NCI-H187 (cell line): ENCODE measurements around the gene ALG14.

ENCODE experiments used
- DNase-seq, 2 experiments: peaks; one replicate each; lab custom pipeline; 2025; lab: John Stamatoyannopoulos, UW

The ALG14 gene

DNA sequence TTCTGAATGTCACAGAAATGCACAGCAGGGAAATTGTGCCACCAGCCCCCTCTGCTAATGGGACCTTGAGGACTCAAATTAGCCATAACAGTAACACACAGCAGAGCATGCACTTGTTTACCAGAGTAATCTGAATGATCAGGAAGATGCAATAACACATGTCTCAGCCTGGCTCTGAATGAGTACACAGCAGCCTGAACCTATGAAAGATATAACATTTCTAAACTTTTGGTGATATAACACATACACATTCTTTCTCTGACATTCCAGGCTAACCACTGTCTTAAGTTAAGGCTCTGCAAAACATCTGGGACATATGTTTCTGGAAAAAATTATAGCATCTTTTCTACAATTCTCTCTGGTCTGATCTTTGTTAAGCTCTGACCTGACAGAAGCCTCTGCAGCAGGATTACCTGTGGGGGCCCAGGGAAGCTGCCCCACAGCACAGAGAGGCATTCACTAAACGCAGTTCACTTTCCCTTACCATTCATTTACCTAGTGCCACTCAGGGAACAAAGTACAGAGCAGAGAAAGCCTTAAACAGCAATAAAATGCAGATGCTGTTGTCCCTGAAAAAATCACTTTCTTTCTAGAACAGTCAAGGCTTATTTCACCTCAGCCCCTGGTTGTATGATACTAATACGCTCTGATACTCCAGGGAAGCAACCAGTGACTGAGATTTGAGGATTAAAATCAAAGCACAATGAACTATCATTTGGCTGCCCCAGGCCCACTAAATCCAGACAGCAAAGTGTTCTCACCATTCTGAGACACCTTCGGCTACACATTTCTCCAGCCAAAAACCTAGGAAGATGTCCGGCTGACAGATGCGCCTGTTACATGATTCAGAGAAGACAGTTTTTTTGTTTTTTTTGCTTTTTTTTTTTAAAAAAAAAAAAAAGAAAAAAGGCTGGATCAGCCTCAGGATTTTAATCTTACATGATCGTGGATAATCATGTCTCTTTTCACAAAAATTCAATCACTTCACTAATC, 91.9 kb downstream of the ALG14 start:
- DNase-seq, result no peak

DNA sequence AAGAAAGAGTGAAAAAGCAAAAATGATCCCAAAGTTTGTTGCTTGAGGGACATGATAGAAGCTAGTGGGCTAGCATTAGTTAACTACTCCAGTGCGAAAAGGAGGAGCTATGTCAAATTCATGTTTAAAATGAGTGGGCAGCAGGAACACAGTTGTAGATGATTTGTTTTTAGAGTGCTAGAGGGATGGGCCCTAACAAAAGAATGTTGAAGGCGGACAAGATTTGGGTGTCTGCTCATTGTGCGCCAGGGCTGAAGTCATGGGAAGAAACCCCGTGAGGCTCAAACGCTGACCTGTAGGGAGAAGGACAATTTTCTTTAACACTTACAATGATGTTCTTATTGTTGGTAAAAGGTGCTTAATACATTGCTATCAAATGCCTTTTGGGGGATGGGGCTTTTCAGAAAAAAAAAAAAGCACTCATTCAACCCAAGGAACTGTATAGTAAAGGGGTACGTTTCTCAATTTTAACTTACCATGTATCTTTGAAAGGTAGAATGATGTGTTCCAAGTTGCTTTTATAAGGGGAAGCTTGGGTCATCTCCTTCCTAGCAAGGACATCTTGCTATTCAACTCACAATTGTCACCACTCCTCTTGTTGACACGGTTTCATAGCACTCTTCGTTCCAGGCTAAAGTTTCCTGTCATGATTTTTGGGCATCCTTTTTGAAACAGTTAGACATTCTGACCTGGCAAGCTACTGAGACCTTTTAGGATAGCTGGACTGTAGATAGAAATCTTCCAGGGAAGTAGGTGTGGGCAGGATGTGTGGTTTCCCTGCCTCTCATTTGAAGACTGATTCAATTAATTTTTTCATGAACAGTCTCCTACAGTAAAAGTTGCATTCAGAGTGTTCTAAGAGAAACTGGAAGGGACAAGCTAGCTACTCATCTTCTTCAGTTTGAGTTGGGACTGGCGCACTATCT, 92.8 kb downstream of the ALG14 start:
- no peak for DNase-seq

DNA sequence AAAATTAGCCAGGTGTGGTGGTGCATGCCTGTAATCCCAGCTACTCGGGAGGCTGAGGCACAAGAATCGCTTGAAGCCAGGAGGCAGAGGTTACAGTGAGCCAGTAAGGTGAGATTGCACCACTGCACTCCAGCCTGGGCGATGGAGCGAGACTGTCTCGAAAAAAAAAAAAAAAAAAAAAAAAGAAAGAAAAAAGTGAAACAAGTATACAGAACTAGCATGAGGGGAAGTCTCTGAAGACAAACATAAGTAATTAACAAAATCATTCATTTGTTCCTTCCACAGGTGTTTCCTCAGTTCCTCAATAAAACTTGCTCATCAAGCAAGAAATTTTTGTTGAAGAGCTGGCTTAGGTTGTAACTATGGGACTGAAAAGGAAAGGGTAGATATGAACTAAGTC, 93.6 kb downstream of the ALG14 start:
- no peak for DNase-seq

DNA sequence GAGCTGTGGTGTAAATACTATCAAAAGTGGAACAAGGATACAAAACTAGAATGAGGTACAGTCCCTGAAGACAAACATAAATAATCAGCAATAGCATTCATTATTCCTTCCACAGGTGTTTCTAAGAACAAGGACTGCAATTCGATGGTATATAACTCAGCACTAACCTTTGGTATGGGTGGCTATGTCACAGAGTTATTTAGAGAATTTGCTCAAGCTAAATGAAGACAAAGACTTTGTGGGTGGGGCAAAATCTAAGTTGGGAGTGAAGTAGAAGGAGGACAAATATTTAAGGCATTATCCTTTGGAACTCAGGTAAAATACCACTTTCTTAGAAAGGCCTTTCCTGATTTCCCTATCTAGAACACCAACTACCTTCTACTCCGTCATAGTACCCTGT, 94.3 kb downstream of the ALG14 start:
- DNase-seq, result no peak

DNA sequence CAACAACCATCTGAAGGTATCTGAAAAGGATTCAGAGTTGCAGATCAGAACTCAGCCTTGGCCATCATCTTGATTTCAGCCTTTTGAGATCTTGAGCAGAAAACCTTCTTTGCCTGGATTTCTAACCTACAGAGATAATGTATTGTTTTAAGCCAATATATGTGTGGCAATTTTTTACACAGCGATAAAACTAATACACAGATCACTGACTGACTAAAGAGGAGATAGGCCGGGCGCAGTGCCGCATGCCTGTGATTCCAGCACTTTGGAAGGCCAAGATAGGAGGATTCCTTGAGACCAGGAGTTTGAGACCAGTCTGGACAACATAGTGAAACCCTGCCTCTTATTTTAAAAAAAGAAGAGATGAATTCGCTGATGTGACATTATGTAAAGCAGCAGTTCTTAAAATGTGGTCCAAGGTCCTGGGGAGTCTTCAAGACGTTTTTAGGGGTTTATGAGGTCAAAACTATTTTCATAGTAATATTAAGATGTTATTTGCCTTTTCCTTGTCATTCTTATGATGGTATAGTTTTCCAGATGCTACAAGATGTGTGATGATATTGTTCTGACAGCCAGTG, 95.7 kb downstream of the ALG14 start:
- DNase-seq, result no peak

DNA sequence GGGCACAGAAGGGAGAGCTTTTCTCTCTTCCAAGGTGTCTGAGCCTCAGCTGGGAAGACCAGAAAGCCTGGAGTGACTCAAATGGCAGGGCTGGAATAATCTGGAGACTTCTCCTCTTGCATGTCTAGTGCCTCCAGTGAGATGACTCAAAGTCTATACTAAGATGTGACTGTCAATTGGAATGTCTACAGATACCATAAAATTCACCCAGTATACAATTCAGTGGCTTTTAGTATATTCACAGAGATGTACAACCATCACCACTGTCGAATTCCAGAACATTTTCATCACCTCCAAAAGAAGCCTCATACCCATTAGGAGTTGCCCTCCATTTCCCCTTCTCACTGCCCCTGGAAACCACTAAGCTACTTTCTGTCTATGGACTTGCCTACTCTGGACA, 97.9 kb downstream of the ALG14 start:
- no peak for DNase-seq

DNA sequence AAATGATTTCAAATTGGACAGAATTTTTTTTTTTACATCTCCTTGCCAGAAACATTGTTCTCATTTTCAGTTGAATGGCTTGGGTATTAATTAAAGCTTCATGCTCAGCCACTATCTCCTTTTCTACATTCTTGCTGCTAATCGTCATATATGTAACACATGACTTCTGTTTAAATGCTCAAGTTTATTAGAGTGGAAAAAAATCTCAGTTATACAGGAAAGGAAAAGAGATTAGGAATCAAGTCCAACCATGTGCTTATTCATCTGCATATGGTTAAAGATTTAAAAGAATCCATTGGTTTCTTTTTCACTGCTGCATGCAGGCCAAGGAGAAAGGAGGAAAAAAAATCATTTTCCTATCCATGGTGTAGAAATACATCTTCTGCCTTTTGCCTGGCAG, 98.5 kb downstream of the ALG14 start:
- DNase-seq, result no peak

DNA sequence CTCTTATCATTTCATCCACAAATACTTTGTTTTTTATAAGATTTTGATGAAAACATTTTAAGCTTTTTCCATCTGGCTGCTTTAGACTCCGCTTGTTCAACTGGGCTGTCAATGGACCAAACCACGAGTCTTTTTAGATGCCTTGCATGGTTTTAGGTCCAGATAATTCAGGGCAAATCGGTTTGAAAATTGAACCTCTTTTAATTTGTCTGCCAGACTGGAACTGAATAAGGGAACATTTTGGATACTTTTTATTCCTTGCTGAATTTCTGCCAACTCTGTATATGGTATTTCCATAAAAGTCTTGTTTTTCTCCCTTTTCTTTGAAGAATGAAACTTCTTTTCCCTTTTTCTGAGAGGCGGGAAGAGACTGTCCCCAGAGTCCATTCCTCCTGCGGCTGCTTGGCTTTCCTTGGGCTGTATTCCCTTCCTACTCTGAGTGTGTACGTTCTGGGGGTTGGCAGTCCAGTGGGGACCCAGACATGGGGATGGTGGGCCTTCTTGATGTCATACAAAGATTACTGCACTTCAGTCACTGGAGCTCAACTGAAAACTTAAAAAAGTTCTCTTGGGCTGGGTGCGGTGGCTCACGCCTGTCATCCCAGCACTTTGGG, 99.3 kb downstream of the ALG14 start:
- no peak for DNase-seq

DNA sequence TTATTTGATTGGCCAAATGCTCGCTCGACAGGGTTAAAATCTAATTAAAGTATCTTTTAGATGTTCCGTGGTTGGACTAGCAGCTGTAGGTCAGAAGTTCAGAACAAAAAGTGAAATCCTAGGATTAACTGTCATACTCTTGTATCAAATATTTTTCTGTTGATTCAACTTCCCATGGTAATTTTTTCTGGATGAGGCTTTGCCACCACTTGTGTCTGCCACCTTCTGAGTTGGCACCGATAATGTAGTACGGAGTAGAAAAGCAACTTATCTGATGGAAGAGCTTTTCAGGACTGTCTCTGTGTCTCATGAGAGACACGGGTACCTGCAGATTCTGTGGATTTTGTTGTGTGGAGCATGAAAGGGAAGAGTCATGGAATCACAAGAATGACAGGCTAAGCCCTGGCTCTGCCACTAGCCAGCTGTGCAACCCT, 101.2 kb downstream of the ALG14 start:
- DNase-seq, result no peak

DNA sequence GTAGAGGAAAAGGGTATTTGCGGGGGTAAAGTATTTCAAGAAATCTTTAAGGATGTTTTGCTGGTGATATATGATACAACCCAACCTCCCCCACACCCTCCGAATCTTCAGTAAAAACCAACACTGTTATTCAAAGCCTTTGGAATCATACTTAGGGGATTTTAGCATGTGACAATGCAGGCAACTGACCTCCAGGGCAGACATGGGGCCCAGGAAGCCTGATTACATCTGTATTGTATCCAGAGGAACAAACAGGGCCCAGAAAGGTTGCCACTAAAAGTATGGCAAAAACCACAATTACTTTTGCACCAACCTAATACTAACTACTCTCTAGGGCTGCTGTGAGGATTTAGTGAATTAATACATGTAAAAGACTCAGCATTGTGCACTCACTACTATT, 102.0 kb downstream of the ALG14 start:
- no peak for DNase-seq

DNA sequence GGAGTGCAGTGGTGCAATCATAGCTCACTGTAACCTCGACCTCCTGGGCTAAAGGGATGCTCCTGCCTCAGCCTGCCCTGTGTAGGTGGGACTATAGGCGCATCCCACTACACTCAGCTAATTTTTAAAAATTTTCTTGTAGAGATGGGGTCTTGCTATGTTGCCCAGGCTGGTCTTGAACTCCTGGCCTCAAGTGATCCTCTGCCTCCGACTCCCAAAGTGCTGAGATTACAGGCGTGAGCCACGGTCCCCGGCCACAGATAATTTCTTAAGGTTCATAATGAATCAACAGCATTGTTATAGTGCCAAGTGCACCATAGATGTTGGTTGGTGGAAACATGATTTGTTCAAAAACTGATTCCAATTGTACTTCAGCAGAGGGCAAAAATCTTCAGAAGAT, 103.6 kb downstream of the ALG14 start:
- DNase-seq, result no peak

DNA sequence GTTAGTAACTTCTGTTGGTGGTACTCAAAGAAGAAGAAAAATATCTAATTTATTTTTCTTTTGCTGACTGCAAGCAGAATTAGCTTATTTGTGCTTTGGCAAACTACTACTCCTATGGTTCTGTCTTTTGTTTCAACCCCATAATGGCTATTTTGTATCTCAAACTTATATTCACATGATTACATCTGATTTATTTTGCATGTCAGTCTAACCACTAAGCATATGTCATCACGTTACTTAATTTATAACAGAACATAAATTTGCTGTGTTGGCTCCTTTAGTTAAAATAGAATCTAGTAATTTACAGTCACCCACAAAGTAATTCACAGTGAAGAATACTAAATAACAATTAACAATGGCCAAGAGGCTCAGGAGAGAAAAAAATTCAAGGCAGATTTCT, 106.7 kb downstream of the ALG14 start:
- DNase-seq, result no peak

DNA sequence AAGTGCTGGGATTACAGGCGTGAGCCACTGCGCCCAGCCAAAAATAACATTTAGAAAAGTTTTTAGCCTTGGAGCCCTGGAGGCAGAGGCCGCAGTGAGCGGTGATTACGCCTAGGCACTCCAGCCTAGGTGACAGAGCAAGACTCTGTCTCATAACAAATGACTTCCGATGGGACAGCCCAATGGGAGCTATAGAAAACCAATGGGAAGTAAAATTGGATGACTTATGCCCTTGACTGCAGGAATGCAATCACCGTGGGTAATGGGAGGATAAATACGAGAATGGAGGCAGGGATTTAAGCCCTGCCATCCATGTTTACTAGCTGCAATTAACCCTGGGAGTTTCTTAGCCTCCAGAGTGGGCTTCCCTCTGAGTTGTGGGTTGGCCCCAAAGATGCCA, 108.9 kb downstream of the ALG14 start:
- DNase-seq, result no peak

DNA sequence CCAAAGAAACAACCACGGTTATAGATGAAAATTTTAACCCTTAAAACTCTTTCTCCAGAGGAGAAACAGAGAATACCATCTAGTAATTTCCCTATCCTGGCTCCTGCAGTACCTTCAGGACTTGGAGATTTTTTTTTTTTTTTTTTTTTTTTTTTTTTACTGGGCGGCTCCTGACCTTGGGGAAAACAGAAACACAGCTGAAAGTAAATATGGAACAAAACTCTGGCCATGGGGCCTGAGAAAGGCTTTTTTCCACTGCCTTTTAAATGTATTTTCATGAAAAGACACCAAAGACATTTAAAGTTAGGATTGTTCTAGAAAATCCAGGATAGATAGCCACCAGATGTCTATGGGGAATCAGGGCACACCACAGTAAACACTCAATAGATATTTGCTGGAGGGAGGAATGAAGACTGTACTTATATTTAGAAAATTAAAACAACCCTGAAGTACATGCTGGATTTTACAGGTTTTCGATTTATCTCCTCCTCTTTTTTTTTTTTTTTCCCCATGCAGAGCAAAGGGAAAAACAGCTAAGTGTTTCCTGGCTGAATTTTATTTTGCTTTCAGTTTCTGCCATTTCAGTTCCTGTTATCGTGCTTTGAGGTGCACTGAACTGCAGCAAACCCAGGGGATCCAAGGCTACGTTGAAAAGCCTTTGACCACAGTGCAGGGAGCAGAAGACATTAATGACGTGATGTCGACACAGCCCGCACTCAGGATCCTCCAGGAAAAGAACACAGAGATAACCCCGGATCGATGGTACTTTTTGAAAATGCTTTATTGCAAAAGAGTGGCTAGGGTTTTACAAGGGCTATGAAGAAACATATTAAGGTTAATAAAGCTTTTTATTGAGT, 110.1 kb downstream of the ALG14 start:
- peak in 1 of 2 experiments; percentile 20 for DNase-seq

DNA sequence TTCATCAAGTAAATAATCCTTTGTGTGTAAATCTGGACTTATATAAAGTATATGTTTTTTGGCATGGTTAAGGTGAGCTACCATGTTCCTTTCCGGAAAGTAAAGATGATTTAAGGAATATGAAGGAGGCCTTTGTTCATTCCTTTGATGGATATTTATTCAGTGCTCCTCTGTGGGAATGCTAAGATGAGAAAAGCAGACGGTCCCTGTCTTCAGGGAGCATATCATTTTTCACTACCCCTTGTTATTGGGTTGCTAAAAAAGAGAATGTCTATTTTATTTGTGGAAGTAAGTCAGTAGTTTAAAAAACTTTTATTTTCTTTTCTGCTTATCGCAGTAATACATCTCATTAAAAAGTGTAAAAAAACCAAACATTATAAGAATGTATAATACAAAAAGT, 110.8 kb downstream of the ALG14 start:
- no peak for DNase-seq

DNA sequence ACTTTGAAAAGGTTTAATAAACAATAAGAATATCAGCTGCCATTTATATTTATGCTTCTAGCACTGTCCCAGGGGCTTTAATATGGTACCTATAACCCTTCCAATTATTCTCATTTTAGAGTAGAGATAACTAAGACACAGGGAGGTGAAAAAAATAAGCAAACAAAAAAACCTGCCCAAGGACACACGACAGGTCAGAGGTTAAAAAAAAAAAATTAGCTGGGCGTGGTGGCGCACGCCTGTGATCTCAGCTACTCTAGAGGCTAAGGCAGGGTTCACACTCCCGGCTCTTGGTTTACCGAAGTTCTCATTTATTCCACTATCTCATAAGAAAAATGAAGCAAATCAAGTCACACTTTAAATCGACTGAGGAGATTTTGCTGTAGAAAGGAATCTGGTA, 111.2 kb downstream of the ALG14 start:
- no peak for DNase-seq

DNA sequence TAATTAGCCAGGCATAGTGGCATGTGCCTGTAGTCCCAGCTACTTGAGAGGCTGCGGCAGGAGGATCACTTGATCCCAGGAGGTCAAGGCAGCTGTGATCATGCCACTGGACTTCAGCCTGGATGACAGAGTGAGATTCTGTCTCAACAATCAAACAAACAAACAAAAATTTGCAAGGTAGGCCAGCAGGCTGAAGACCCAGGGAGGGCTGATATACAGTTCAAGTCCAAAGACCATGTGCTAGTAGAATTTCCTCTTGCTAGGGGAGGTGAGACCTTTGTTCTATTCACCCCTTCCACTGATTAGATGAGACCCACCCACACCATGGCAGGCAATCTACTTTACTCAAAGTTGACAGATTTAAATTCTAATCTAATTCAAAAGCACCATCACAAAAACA, 114.7 kb downstream of the ALG14 start:
- DNase-seq, result no peak

DNA sequence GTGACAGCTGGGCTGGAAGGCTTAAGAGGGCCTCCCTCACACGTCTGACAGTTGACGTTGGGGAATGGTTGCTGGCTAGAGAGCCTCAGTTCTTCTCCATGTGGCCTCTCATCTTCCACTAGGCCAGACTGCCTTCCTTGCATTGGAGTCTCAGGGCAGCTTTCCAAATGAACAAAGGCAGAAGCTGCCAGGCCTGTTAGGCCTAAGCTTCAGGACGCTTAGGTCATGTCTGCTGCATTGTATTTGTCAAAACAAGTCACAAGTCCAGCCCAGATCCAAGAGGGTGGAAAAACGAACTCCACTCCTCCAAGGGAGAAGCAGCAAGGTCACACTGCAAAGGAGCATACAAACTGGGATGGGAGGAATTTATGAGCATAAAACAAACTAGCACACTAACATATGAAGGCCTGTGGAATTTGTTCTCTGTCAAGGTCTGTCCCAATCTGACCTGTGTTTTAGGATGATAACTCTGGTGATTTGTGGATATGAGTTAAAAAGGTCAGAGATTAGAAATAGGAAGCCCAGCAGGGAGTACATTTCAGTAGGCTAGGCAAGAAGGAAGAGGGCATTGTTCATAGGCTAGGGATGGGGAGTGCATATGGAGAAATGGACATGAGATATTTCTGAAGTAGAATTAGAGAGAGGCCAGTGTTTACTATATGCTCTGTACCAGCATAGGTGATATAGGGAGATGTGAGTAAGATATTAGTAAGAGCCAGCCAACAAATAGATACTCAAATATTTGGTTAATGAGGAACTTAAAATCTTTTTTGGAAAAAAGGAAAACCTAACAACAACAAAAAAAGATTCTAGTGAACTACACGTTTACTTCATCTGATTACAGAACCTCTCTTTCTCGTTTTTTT, 116.8 kb downstream of the ALG14 start:
- DNase-seq, result no peak

DNA sequence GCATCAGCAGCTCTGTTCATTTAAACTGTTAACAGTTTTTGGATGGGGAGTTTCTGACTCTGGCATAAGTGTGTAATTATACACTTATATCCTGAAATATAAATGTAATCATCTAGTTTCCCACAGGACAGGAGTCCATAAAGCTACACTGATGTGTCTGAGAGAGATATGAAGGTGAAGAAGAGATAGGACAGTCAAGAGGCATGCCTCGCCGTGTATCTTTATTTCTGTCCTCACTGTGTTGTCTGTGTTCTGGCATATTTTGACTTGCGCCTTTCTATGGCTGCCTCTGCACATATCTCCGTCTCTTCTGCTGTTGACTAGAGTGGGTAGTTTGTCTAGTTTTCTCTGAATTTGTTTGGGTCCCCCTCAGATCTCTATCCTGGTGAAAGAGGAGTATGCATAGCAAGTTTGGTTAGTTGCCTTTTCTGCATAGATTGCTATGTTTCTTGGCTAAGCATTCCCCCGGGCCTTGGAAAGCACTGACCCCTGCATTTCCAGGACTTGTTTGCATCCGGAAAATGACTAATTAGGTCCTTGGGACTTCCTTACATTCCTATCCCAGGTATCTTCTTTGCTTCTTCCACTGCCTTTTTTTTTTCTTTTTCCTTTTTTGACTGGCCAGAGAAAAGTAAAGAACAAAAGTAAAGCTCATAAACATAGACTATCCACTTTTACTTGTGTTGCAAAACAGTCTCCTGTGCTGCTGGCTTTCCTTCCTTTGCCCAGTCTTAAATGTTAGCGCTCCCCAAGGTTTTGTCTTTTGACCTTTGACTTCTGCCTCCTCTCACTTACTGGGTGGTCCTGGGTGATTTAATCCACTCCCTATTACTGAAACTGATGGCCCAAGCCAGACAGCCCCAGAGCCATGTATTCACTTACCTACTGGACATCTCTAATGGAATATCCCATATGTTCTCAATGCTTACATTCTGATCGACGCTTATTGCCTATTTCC, 118.2 kb downstream of the ALG14 start:
- no peak for DNase-seq
